Natural killer cell (primary cell): ENCODE data around the gene CCDC88C. TPM values are rescaled to one million over a fixed set of nuclear protein-coding genes. Genes with fewer than 3 reads are reported as not detected.
A peak's percentile ranks its signal among the peaks of the same experiment; 100 is the strongest.

Experiments
- ATAC-seq, 3 donors: fragments of 150-1000 bp in 2 of 3; fragments of 200-7000 bp in 1 of 3; cut with Tn5 transposase; 1 replicate in 1 of 3; 2 replicates in 2 of 3; pipeline ENCODE4 v1.10.0; 2021; ENCODE audit warnings: mild to moderate bottlenecking in 2 of 3, moderate library complexity in 2 of 3
- DNase-seq, 2 donors: peaks; one replicate each; pipeline versions ENCODE4 v3.0.0 to v3.0.0-alpha.2; 2013 to 2021; ENCODE audit warnings: mixed read lengths in 1 of 2
- H3K27ac ChIP-seq: one replicate; pipeline ENCODE4 v1.5.1; 2013; ENCODE audit warnings: mild to moderate bottlenecking, low read length
- H3K27me3 ChIP-seq: one replicate; pipeline ENCODE4 v1.6.1; 2013; ENCODE audit warnings: low read length; ENCODE audit not compliant: control insufficient read depth, insufficient read depth
- H3K36me3 ChIP-seq: one replicate; pipeline ENCODE4 v1.6.1; 2013; ENCODE audit warnings: low read length; ENCODE audit not compliant: control insufficient read depth, insufficient read depth
- H3K4me1 ChIP-seq: one replicate; pipeline ENCODE4 v1.6.1; 2013; ENCODE audit warnings: low read length; ENCODE audit not compliant: control insufficient read depth, insufficient read depth
- H3K4me3 ChIP-seq: one replicate; pipeline ENCODE4 v1.5.1; 2013; ENCODE audit warnings: low read length
- H3K9me3 ChIP-seq: one replicate; pipeline ENCODE4 v1.6.1; 2013; ENCODE audit warnings: low read length; ENCODE audit not compliant: control insufficient read depth, insufficient read depth
- H3K27ac Mint-ChIP-seq, 2 donors: one replicate each; pipeline ENCODE4 v1.8.0; 2022; ENCODE audit warnings: mild to moderate bottlenecking in 2 of 2, mixed read lengths in 2 of 2, moderate library complexity in 1 of 2
- H3K27me3 Mint-ChIP-seq, 2 donors: one replicate each; pipeline ENCODE4 v1.8.0; 2022; ENCODE audit warnings: low read depth in 2 of 2, mixed read lengths in 2 of 2
- H3K36me3 Mint-ChIP-seq: one replicate; pipeline ENCODE4 v1.8.0; 2022; ENCODE audit warnings: mixed read lengths
- H3K4me1 Mint-ChIP-seq, 2 donors: one replicate each; pipeline ENCODE4 v1.8.0; 2022; ENCODE audit warnings: mixed read lengths in 2 of 2
- H3K4me3 Mint-ChIP-seq: one replicate; pipeline ENCODE4 v1.8.0; 2022; ENCODE audit warnings: mild to moderate bottlenecking, moderate library complexity, mixed read lengths
- H3K9me3 Mint-ChIP-seq, 2 donors: one replicate each; pipeline ENCODE4 v1.8.0; 2022; ENCODE audit warnings: mixed read lengths in 2 of 2
- CTCF ChIP-seq: fragments of 200-600 bp; IDR thresholded peaks from one replicate; pipeline ENCODE4 v1.8.0; 2022; ENCODE audit warnings: antibody characterized with exemption
- WGBS: methylation state at CpG from one replicate; pipeline ENCODE4 v1.1.7; 2013; ENCODE audit warnings: missing lambda C conversion rate; ENCODE audit not compliant: insufficient coverage; 5-methylcytosine and 5-hydroxymethylcytosine counted together
- intact Hi-C: fragments of 100-400 bp; cut with micrococcal nuclease; formaldehyde crosslinking; loops from one replicate; pipeline ENCODE4 v1.14.2; 2022
- total RNA-seq, 4 donors: library from RNA; stranded (reverse); fragments of 120-200 nt in 1 of 4; gene quantifications; one replicate each; pipeline versions ENCODE4 v1.2.3 to v1.2.4, GENCODE V29; 2013 to 2022

Gene CCDC88C
- total RNA-seq, 3 donors from 2014 or later (not counting 1 experiment from before 2014, with no cell fraction given) = 432 to 516 (median 438) TPM

DNA sequence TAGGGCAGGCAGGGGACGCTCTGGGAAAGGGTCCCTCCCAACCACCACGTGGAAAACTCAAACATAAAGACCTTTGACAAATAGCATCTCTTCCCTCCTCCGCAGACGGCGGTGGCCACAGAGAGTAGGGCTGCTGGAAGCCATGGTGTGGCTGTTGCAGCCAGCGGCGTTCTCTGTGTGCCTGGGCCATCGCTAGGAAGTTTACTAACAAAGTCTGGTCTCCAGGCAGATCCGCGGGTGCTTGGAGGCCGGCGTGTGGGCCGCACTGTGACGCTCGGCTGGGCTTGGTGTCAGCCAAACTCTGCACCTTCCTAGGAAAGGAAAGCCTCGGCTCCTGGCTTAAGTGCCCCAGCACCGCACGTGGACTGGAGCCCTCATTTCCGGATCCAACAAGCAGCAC is 65.6 kb downstream of the CCDC88C start:
- H3K36me3 ChIP-seq = peaks cover 27% of the 10 kb centered on the region
- peak overlapping the region; percentile 96 to 97 for H3K27ac Mint-ChIP-seq
- H3K4me1 Mint-ChIP-seq = peaks cover 87 to 93% of the 10 kb centered on the region in 2 donors
- no peak for TF ChIP-seq CTCF
- H3K27me3 Mint-ChIP-seq = no peaks in the 10 kb centered on the region
- H3K4me3 ChIP-seq = no peak overlapping the region
- H3K36me3 Mint-ChIP-seq = no peaks in the 10 kb centered on the region
- no peaks in the 10 kb centered on the region for H3K27me3 ChIP-seq
- no peaks in the 10 kb centered on the region for H3K9me3 Mint-ChIP-seq
- no peak for ATAC-seq
- H3K4me1 ChIP-seq = peaks cover 93% of the 10 kb centered on the region
- intact Hi-C loops = no loop called here
- peak overlapping the region; percentile 86 for H3K27ac ChIP-seq
- peak in 1 of 2 donors; percentile 36 for DNase-seq
- H3K9me3 ChIP-seq = no peaks in the 10 kb centered on the region
- WGBS = 83% methylated on average over 19 of the region's 19 CpGs
- H3K4me3 Mint-ChIP-seq = peak overlapping the region; percentile 90

DNA sequence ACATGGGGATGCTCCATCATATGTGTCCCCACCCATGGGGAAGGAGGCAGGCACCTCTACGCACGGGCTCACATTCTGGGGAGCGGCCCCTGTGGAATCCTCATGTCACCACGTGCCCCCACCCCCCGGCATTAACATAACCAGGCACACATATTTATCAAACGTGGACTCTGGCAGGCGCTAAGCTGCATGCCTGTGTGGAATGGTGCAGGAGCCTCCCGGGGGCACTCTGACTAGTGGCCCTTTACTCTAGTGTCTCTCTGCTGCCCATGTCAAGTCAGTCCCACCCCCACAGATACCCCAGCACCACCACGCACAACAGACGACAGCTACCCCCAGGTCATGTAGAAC is 66.1 kb downstream of the CCDC88C start:
- ATAC-seq (no peak), DNase-seq (no peak)
- Mint-ChIP-seq H3K4me3 (peak overlapping the region; percentile 90), H3K4me1 (peaks cover 89 to 94% of the 10 kb centered on the region in 2 donors), H3K9me3 (no peaks in the 10 kb centered on the region), H3K27me3 (no peaks in the 10 kb centered on the region), H3K27ac (peak overlapping the region; percentile 96 to 97), H3K36me3 (no peaks in the 10 kb centered on the region)
- Histone ChIP-seq H3K4me3 (no peak overlapping the region), H3K27me3 (no peaks in the 10 kb centered on the region), H3K36me3 (peaks cover 23% of the 10 kb centered on the region), H3K27ac (peak overlapping the region; percentile 86), H3K4me1 (peaks cover 93% of the 10 kb centered on the region), H3K9me3 (no peaks in the 10 kb centered on the region)
- 63% methylated on average over 10 of the region's 10 CpGs for WGBS
- TF ChIP-seq CTCF = no peak
- intact Hi-C loops = loop anchor here (1.0 to 2.0 kb wide), 3 partner anchors 15 to 65 kb away; no protein-coding TSS in a partner anchor

- no peaks in the 10 kb centered on the region for H3K9me3 Mint-ChIP-seq
- Histone ChIP-seq H3K9me3 (no peaks in the 10 kb centered on the region), H3K27me3 (no peaks in the 10 kb centered on the region), H3K27ac (peak overlapping the region; percentile 86), H3K4me1 (peaks cover 92% of the 10 kb centered on the region), H3K4me3 (peak overlapping the region; percentile 6), H3K36me3 (peaks cover 23% of the 10 kb centered on the region)
- no peak for TF ChIP-seq CTCF
- 7% methylated on average over 18 of the region's 18 CpGs for WGBS
- intact Hi-C loops = loop anchor here (1.0 to 2.0 kb wide), 4 partner anchors 16 to 65 kb away; no protein-coding TSS in a partner anchor
- H3K27ac Mint-ChIP-seq = peak overlapping the region; percentile 96 to 97
- H3K4me3 Mint-ChIP-seq = peak overlapping the region; percentile 90
- no peaks in the 10 kb centered on the region for H3K36me3 Mint-ChIP-seq
- H3K27me3 Mint-ChIP-seq = no peaks in the 10 kb centered on the region
- DNase-seq (peak; percentile 46 to 87), ATAC-seq (peak; percentile 54 to 75 (median 72))
- peaks cover 89 to 94% of the 10 kb centered on the region in 2 donors for H3K4me1 Mint-ChIP-seq
Observed at GRCh38 chr14:91350813-91351511, 66.7 kb downstream of the CCDC88C start.
